Measurements from ENCODE around the gene PVR. TPM values are rescaled to one million over a fixed set of nuclear protein-coding genes. Genes with fewer than 3 reads are reported as not detected.

Gene PVR
- total and polyA plus RNA-seq, 9 of the 15 experiments (the other 6 are each of a cell fraction or from before 2014, with no cell fraction given): 0.89 to 14.5 (median 9.8) TPM

DNA sequence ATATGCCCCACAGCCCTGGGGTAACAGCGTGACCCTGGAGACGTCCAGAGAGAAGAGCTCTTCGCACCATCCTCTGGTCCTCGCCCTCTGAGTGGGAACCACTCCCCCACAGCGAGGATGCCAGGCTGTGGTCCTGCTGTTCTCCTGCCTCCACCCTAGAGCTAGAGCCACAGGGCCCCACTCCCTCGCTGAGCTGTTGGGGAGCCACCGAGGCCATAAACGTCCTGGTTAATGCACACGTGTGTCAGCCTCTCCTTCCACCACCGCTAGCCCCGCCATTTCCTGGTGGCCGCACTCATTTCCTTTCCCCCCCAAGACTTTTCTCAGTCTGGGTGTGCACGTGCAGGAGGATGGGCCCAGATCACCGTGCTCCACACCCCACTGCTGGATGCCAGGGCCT lies 66.8 kb downstream of the PVR start:
- no peaks in the 10 kb centered on the region for H3K36me3 ChIP-seq (ENCODE audit: control insufficient read depth, insufficient read depth, low read length)
- no peaks in the 10 kb centered on the region for H3K27me3 ChIP-seq (ENCODE audit: control insufficient read depth in 2 of 2, insufficient read depth in 2 of 2, low read length in 2 of 2)
- no TSS peak for BruUV-seq (replicated peaks)
- no peak overlapping the region for H3K4me2 ChIP-seq (ENCODE audit: insufficient read depth, low read length)
- H3K4me1 ChIP-seq (replicated peaks in 1 of 2; ENCODE audit: control insufficient read depth in 2 of 2, insufficient read depth in 2 of 2, low read length in 2 of 2): peaks cover 0 to 5% of the 10 kb centered on the region in 2 experiments; a peak in 1 of 5 replicates
- 40% methylated on average over 12 of the region's 14 CpGs for WGBS (ENCODE audit: insufficient coverage, low coverage, missing lambda C conversion rate)
- H2AFZ ChIP-seq (ENCODE audit: low read depth, low read length): no peak overlapping the region
- H3K79me2 ChIP-seq (ENCODE audit: control insufficient read depth, insufficient read depth, low read length): no peaks in the 10 kb centered on the region
- FAIRE-seq: no peak
- POLR2A ChIA-PET: interaction anchor here (0.6 to 1.1 kb wide), 3 partner anchors 56 to 71 kb away, joined by 3 to 4 read pairs (median 3); no protein-coding TSS in a partner anchor
- no peak for DNase-seq (ENCODE audit: extremely low read depth in 1 of 4, low spot score in 3 of 4)
- in situ Hi-C loops (cut with MboI): no loop called here
- ATAC-seq: no peak
- no peak for TF ChIP-seq KDM1A (IDR thresholded peaks at IDR 0.05)
- TF ChIP-seq, protein P1, sequence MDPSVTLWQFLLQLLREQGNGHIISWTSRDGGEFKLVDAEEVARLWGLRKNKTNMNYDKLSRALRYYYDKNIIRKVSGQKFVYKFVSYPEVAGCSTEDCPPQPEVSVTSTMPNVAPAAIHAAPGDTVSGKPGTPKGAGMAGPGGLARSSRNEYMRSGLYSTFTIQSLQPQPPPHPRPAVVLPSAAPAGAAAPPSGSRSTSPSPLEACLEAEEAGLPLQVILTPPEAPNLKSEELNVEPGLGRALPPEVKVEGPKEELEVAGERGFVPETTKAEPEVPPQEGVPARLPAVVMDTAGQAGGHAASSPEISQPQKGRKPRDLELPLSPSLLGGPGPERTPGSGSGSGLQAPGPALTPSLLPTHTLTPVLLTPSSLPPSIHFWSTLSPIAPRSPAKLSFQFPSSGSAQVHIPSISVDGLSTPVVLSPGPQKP (CRISPR knock-in tag; IDR thresholded peaks at IDR 0.05): no peak
- no peak for TF ChIP-seq TEAD4 (IDR thresholded peaks at IDR 0.05; ENCODE audit: low read length)
- TF ChIP-seq TEAD4 (CRISPR knock-in tag; IDR thresholded peaks at IDR 0.05; ENCODE audit: borderline replicate concordance): no peak
- TF ChIP-seq, protein P2, sequence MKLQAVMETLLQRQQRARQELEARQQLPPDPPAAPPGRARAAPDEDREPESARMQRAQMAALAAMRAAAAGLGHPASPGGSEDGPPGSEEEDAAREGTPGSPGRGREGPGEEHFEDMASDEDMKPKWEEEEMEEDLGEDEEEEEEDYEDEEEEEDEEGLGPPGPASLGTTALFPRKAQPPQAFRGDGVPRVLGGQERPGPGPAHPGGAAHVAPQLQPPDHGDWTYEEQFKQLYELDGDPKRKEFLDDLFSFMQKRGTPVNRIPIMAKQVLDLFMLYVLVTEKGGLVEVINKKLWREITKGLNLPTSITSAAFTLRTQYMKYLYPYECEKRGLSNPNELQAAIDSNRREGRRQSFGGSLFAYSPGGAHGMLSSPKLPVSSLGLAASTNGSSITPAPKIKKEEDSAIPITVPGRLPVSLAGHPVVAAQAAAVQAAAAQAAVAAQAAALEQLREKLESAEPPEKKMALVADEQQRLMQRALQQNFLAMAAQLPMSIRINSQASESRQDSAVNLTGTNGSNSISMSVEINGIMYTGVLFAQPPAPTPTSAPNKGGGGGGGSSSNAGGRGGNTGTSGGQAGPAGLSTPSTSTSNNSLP (IDR thresholded peaks at IDR 0.05; ENCODE audit: borderline replicate concordance, low read depth, low read length): no peak
- no peak overlapping the region for H3K4me3 ChIP-seq
- no peaks in the 10 kb centered on the region for H3K9me1 ChIP-seq (ENCODE audit: control insufficient read depth, insufficient read depth, low read length)
- intact Hi-C loops (cut with micrococcal nuclease): no loop called here
- CTCF ChIA-PET (ENCODE audit: low intra/inter-chr PET ratio): no interaction called here
- H3K9ac ChIP-seq (ENCODE audit: insufficient read depth in 1 of 2, low read depth in 2 of 2, low read length in 2 of 2): peak overlapping the region in 1 of 2 experiments; percentile 6; a peak in 2 of 4 replicates
- peaks cover 5% of the 10 kb centered on the region; the same call in 1 of the 2 replicates for H3K9me3 ChIP-seq (replicated peaks; ENCODE audit: control insufficient read depth, insufficient read depth, low read depth, low read length)
- no peak overlapping the region for H3K27ac ChIP-seq (ENCODE audit: extremely low read depth, low read depth, low read length)
- H4K20me1 ChIP-seq (replicated peaks; ENCODE audit: control insufficient read depth, insufficient read depth, low read length): no peaks in the 10 kb centered on the region
